MG63 (cell line): Measurements from ENCODE around the gene HECTD4. TPM values are rescaled to one million over a fixed set of nuclear protein-coding genes. Genes with fewer than 3 reads are reported as not detected.
"Not testable (repeated sequence)": the region's sequence is repeated elsewhere in the genome, so short reads cannot be mapped to it uniquely, and the experiment has no call there.

Source experiments
- DNase-seq: peaks from one replicate; pipeline ENCODE4 v3.0.0-alpha.2; 2020
- H3K27me3 ChIP-seq: fragments of 250-450 bp; sonication (Bioruptor Pico); 2 replicates; pipeline ENCODE4 v1.5.1; 2020; ENCODE audit warnings: mild to moderate bottlenecking, moderate library complexity
- H3K36me3 ChIP-seq: fragments of 250-450 bp; sonication (Bioruptor Pico); 2 replicates; pipeline ENCODE4 v1.5.1; 2020; ENCODE audit warnings: mild to moderate bottlenecking, moderate library complexity
- H3K4me3 ChIP-seq: fragments of 250-450 bp; sonication (Bioruptor Pico); 2 replicates; pipeline ENCODE4 v1.5.1; 2020; ENCODE audit warnings: mild to moderate bottlenecking, moderate library complexity
- H3K9me3 ChIP-seq: fragments of 250-450 bp; sonication (Bioruptor Pico); 2 replicates; pipeline ENCODE4 v1.5.1; 2020; ENCODE audit warnings: mild to moderate bottlenecking, moderate library complexity
- total RNA-seq: library from RNA; depleted of rRNA; stranded (reverse); fragments of >200 nt; shearing (Covaris generic); gene quantifications from 2 replicates; pipeline ENCODE4 v1.2.3, GENCODE V29; 2014; ENCODE audit warnings: low replicate concordance

Gene HECTD4
- total RNA-seq, 1 experiment from 2014 or later: 8.0 TPM

DNA sequence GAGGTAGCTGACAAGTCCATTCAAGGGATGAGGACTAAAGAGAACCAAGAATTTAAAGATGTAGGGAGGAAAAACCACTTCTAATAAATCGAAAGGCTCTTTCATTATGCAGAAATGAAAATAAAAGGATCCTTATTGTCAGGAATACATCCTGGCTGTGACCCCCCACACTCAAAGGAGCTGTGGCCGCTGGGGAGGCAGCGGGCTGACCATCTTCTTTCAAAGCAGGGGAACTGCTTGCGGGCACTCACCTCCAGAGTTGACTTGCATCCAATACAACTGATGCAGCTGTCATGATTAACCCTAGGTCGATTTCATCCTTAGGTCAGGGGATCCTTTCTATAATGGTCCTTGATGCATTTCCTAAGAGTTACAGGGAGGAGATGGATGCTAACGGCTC, 221.6 kb downstream of the HECTD4 start:
- no peak for DNase-seq
- Histone ChIP-seq H3K9me3 (no peaks in the 10 kb centered on the region), H3K36me3 (peaks cover 35% of the 10 kb centered on the region), H3K4me3 (no peak overlapping the region), H3K27me3 (no peaks in the 10 kb centered on the region)

DNA sequence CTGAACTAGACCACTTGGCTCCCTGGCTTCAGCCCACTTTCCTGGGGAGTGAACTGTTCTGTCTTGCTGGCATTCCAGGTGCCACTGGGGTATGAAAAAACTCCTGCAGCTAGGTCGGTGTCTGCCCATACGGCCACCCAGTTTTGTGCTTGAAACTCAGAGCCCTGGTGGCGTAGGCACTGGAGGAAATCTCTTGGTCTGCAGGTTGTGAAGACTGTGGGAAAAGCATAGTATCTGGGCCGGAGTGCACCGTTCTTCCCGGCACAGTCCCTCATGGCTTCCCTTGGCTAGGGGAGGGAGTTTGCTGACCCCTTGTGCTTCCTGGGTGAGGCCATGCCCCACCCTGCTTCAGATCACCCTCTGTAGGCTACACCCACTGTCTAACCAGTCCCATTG, 223.1 kb downstream of the HECTD4 start:
- no peaks in the 10 kb centered on the region for H3K9me3 ChIP-seq
- no peak for DNase-seq
- peaks cover 35% of the 10 kb centered on the region for H3K36me3 ChIP-seq
- H3K4me3 ChIP-seq: no peak overlapping the region
- H3K27me3 ChIP-seq: no peaks in the 10 kb centered on the region

DNA sequence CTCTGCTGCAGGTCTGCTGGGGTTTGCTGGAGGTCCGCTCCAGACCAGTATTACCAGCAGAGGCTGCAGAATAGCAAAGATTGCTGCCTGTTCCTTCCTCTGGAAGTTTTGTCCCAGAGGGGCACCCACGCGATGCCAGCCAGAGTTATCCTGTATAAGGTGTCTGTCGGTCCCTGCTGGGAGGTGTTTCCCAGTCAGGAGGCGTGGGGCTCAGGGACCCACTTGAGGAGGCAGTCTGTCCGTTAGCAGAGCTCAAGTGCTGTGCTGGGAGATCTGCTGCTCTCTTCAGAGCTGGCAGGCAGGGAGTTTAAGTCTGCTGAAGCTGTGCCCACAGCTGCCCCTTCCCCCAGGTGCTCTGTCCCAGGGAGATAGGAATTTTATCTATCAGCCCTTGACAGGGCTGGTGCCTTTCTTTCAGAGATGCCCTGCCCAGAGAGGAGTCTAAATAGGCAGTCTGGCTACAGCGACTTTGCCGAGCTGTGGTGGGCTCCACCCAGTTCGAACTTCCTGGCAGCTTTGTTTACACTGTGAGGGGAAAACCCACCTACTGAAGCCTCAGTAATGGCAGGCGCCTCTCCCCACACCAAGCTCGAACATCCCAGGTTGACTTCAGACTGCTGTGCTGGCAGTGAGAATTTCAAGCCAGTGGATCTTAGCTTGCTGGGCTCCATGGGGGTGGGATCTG, 223.6 kb downstream of the HECTD4 start:
- H3K9me3 ChIP-seq, H3K4me3 ChIP-seq, DNase-seq, H3K27me3 ChIP-seq: not testable (repeated sequence)
- H3K36me3 ChIP-seq: peaks cover 40% of the 10 kb centered on the region

DNA sequence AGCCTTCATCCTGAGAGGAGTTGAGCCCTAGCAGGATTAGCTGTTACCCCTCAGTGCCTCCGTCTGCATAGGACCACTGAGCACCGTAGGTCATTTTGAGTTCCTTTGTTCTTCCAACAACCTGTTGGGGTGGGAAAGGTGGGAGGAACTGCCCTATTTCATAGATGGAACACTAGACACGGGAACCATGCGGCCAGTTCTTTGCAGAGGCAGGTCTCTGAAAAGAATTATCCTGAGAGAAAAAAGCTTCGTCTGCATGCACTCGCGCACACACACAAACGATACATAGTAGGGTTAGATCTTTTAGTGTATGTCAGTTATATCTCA, 228.4 kb downstream of the HECTD4 start:
- Histone ChIP-seq H3K36me3 (peaks cover 64% of the 10 kb centered on the region), H3K9me3 (no peaks in the 10 kb centered on the region), H3K4me3 (no peak overlapping the region), H3K27me3 (no peaks in the 10 kb centered on the region)
- no peak for DNase-seq

DNA sequence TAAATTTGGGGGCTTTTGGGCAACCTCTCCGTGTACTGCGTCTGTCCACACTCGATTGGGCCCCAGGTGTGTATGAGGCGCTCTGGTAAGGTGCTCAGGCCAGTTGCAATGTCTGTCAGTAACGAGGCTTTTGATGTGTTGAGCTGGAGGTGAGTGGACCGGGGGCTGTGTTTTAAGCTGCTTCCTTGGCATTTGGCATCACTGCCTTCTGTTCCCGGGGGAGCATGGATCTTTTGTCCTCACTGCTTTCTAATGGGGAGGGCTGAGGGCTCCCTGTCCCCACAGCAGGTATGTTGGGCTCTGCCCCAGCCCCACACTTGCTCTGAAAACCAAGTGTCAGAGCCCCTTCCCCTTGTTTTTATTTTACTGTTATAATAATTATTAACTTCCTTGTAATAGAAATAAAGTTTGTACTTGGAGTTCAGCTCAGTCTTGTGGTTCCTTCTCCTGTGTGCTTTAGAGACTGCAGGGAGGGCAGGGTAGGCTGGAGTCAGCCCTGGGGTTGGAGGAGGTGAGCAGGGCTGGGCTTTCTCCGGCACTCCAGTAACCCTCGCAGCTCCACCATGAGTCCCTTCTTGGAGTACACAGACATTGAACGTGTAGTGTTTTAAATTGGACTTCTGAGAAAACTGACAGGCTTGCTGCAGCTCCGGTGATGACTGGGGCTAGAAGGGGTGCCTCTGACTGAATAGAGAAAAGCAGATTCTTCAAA, 228.9 kb downstream of the HECTD4 start:
- DNase-seq: no peak
- no peaks in the 10 kb centered on the region for H3K9me3 ChIP-seq
- peaks cover 64% of the 10 kb centered on the region for H3K36me3 ChIP-seq
- no peak overlapping the region for H3K4me3 ChIP-seq
- H3K27me3 ChIP-seq: no peaks in the 10 kb centered on the region

DNA sequence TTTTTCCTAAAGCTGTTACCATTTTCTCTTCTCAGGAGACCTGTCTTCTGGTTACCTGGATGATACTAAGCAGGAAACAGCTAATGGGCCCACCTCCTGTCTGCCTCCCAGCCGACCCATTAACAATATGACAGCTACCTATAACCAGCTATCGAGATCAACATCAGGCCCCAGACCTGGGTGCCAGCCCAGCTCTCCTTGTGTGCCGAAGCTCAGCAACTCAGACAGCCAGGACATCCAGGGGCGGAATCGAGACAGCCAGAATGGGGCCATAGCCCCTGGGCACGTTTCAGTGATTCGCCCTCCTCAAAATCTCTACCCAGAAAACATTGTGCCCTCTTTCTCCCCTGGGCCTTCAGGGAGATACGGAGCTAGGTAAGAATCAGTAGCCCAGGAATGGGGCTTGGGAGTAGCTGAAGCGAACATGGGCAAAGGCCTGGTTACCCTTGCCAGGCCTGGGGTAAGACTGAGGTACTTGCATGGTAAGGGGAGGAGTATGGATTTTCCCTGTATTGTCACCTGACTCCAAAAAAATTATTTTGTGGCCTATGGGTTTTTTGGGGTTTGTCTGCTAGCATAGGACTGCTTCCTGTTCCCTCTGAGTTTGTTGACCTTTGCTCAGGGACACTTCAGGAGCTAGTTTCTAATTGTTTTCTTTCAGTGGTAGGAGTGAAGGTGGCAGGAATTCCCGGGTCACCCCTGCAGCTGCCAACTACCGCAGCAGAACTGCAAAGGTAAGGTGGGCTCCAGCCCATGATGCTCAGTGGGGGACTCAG, 230.3 kb downstream of the HECTD4 start:
- H3K36me3 ChIP-seq: peaks cover 64% of the 10 kb centered on the region
- H3K9me3 ChIP-seq: no peaks in the 10 kb centered on the region
- H3K27me3 ChIP-seq: no peaks in the 10 kb centered on the region
- no peak for DNase-seq
- H3K4me3 ChIP-seq: no peak overlapping the region

DNA sequence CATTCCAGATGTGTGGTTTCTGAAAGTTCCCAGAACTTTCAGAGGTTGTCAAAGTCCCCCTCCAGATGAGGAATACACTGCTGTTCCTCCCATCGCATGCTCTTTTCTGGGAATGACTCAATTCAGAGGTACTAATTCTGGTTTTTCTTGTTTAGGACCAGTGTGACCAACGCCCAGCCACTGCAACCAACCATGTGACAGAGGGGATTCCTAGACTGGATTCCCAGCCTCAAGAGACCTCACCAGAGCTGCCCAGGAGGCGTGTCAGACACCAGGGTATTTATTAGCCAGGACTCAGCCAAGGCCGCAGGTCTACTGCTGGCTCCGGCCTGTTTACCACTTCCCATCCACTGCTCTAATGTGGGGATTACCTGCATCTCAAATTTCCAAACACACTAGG, 232.6 kb downstream of the HECTD4 start:
- Histone ChIP-seq H3K4me3 (no peak overlapping the region), H3K27me3 (no peaks in the 10 kb centered on the region), H3K9me3 (no peaks in the 10 kb centered on the region), H3K36me3 (peaks cover 73% of the 10 kb centered on the region)
- no peak for DNase-seq

DNA sequence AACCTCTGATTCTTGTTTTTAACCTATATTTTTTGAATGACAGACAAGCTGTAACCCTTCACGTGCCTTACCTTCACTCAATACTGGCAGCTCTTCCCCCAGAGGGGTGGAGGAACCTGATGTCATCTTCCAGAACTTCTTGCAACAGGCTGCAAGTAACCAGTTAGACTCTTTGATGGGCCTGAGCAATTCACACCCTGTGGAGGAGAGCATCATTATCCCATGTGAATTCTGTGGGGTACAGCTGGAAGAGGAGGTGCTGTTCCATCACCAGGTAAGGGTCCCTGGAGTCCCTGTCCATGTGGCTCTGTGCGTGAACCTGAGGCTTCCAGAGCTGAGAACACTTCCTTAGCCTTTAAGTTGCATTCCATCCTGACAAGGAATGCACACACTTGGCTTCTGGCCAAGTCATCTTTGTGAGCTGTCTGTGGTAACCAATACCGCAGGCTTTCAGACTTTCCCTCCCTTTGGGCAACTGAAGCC, 234.2 kb downstream of the HECTD4 start:
- no peak for DNase-seq

DNA sequence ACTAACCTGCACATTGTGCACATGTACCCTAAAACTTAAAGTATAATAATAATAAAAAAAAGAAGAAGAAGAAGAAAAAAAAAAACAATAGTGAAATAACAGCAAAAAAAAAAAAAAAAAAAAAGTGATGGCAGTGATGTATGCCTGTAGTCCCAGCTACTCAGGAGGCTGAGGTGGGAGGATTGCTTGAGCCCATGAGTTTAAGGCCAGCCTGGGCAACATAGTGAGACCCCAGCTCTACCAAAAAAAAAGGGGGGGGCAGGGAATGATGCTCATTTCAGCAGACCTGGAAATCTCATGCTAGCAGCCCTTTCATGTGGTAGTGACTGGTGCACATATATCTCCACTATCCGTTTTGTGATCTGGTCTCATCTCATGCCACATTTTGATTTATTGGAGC, 236.1 kb downstream of the HECTD4 start:
- Histone ChIP-seq H3K27me3 (no peaks in the 10 kb centered on the region), H3K9me3 (no peaks in the 10 kb centered on the region), H3K36me3 (peaks cover 63% of the 10 kb centered on the region), H3K4me3 (no peak overlapping the region)
- DNase-seq: no peak

More for the DNA sequence above, 234.2 kb downstream of the HECTD4 start:
- H3K27me3 ChIP-seq: no peaks in the 10 kb centered on the region
- H3K4me3 ChIP-seq: no peak overlapping the region
- H3K36me3 ChIP-seq: peaks cover 73% of the 10 kb centered on the region
- no peaks in the 10 kb centered on the region for H3K9me3 ChIP-seq

DNA sequence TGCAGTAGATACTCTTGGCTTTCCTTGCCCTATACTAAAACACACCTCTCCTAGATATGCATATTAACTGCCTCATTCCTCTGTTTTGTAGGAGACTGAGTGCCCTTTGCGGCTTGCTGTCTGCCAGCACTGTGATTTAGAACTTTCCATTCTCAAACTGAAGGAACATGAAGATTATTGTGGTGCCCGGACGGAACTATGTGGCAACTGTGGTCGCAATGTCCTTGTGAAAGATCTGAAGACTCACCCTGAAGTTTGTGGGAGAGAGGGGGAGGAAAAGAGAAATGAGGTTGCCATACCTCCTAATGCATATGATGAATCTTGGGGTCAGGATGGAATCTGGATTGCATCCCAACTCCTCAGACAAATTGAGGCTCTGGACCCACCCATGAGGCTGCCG, 241.5 kb downstream of the HECTD4 start:
- H3K4me3 ChIP-seq: no peak overlapping the region
- DNase-seq: no peak
- peaks cover 63% of the 10 kb centered on the region for H3K36me3 ChIP-seq
- no peaks in the 10 kb centered on the region for H3K9me3 ChIP-seq
- no peaks in the 10 kb centered on the region for H3K27me3 ChIP-seq

DNA sequence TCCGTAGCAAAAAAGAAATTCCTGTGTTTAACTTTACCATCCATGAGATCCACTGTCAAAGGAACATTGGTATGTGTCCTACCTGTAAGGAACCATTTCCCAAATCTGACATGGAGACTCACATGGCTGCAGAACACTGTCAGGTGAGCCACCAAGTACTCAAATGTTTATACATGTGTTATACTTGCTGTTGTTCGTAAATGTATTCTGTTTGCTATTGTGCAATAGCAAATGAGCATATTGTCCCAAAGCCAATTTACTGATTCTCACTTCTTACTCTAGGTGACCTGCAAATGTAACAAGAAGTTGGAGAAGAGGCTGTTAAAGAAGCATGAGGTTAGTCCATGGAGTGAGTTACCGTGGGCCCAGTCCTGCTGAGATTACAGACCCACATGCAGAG, 247.5 kb downstream of the HECTD4 start:
- no peak for DNase-seq
- H3K27me3 ChIP-seq: no peaks in the 10 kb centered on the region
- H3K9me3 ChIP-seq: no peaks in the 10 kb centered on the region
- no peak overlapping the region for H3K4me3 ChIP-seq
- peaks cover 73% of the 10 kb centered on the region for H3K36me3 ChIP-seq

DNA sequence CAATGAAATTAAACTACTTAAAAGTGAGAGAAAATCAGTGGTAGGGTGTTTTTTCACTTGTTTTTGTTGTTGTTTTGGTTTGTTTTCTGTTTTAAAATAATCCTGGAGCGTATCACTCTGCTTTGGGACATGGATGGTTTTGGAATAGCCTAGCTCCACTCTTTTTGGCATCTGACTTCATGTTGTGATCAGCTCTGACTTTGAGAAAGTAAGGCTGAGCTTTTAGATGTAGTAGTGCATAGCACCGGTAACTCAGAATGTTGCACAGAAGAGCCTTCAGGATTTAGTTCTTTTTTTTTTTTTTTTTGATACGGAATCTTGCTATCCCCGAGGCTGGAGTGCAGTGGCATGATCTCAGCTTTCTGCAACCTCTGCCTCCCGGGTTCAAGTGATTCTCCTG, 248.8 kb downstream of the HECTD4 start:
- Histone ChIP-seq H3K9me3 (no peaks in the 10 kb centered on the region), H3K4me3 (no peak overlapping the region), H3K27me3 (no peaks in the 10 kb centered on the region), H3K36me3 (peaks cover 71% of the 10 kb centered on the region)
- DNase-seq: no peak

DNA sequence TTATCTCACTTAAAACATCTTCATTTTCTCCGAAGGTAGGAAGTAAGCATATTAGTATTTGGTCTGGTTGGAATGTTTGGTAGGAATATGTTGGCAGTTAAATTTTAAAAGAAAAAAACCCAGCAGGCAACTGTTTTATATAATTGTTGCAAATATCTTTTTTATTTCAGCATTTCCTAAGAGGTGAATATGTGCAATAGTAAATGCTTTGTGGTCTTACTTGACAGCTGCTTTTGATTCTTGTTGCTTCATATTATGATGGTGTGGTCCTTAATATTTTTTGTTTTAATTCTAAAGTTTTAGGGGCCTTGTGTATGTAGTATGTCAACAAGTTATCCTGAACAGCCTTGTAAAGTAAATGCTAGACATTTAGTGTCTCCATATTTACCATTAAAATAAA, 250.5 kb downstream of the HECTD4 start:
- no peak for DNase-seq
- Histone ChIP-seq H3K36me3 (peaks cover 53% of the 10 kb centered on the region), H3K27me3 (no peaks in the 10 kb centered on the region), H3K4me3 (no peak overlapping the region), H3K9me3 (no peaks in the 10 kb centered on the region)

DNA sequence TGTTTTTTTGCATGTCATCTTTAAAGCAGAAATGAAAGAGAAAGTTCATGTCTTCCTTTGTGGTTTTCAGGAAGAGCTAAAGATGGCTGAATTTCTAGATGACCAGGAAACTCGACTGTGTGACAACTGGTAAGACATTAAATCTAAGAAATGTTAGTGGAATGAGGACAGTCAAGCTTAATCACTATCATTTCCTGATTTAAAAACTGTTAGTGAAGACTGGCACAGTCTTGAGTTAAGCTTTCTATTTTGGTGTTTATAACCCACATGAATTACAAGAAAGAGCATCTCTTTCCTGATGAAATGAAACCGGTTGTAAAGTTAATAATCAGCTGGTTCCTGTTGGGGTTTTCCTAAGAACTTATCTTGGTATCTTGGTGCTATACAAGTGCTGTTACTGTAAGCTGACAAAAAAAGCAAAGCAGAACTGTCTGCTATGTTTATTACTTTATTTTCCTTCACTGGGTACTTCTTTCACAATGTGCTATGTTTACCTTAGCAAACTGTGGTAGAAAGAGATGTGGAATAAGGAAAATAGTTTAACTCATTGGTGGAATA, 251.7 kb downstream of the HECTD4 start:
- H3K27me3 ChIP-seq: no peaks in the 10 kb centered on the region
- peaks cover 46% of the 10 kb centered on the region for H3K36me3 ChIP-seq
- H3K4me3 ChIP-seq: no peak overlapping the region
- DNase-seq: no peak
- H3K9me3 ChIP-seq: no peaks in the 10 kb centered on the region

DNA sequence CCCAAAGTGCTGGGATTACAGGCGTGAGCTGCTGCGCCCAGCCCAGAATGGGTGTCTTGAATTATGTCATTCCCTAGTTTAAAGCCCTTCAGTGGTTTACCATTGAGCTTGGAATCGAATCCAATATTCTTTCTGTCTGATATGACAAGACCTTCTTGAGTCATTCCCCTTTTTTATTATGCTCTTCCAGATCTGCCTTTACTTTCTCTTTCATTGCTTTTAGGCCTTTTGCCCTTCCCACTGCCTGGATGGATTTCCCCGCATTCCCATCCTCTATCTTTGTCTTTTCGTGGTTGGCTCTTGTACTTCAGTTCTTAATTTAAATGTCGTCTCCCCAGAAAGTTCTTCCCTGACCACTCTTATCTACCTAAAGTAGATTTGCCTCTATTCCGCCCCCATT, 255.3 kb downstream of the HECTD4 start:
- Histone ChIP-seq H3K4me3 (peak overlapping the region; percentile 88; the same call in 1 of the 2 replicates), H3K27me3 (no peaks in the 10 kb centered on the region), H3K36me3 (peaks cover 20% of the 10 kb centered on the region), H3K9me3 (no peaks in the 10 kb centered on the region)
- DNase-seq: no peak

DNA sequence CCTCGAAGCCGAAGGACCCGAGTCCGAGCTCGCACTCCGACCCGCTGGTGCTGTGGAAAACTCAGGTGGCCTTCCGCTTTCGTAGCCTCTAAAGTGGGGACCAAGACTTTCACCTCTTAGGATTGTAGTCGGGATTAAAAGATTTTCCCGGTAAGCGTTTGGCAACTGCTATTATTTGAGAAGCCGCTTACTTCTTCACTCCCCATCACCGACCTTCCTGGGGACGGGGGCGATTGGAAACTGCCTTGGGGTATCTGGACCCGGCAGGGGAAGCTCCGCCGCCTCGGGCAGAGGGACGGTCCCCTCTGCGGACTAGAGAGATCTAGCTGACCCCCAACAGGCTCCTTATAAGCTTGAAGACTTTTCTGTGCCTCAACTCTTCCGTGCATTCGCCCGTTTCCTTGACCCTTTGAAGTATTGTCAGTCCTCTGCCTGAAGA, 256.2 kb downstream of the HECTD4 start:
- peaks cover 11% of the 10 kb centered on the region for H3K36me3 ChIP-seq
- no peaks in the 10 kb centered on the region for H3K27me3 ChIP-seq
- peak overlapping the region; percentile 88 for H3K4me3 ChIP-seq
- no peak for DNase-seq
- no peaks in the 10 kb centered on the region for H3K9me3 ChIP-seq
